COLO668 (cell line): ENCODE results near the gene TNFAIP8.
"Not testable (repeated sequence)": the region's sequence is repeated elsewhere in the genome, so short reads cannot be mapped to it uniquely, and the experiment has no call there.

Experiments used
- DNase-seq: peaks from one replicate; lab custom pipeline; 2025; ENCODE audit not compliant: unreplicated experiment; lab: John Stamatoyannopoulos, UW

TNFAIP8 gene

GRCh38 chr5:119412279-119413227 is 56.7 kb downstream of the TNFAIP8 start:
- DNase-seq = no peak

DNA sequence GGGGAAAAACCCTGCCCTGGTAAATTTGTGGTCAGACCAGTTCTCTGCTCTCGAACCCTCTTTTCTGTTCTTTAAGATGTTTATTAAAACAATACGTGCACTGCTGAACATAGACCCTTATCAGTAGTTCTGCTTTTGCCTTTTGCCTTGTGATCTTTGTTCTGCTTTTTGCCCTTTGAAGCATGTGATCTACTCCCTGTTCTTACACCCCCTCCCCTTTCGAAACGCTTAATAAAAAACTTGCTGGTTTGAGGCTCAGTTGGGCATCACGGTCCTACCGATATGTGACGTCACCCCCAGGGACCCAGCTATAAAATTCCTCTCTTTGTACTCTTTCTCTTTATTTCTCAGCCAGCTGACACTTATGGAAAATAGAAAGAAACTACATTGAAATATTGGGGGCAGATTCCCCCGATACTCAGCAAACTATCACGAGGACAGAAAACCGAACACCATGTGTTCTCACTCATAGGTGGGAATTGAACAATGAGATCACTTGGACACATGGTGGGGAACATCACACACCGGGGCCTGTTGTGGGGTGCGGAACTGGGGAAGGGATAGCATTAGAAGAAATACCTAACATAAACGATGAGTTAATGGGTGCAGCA is 58.4 kb downstream of the TNFAIP8 start:
- DNase-seq = not testable (repeated sequence)

DNA sequence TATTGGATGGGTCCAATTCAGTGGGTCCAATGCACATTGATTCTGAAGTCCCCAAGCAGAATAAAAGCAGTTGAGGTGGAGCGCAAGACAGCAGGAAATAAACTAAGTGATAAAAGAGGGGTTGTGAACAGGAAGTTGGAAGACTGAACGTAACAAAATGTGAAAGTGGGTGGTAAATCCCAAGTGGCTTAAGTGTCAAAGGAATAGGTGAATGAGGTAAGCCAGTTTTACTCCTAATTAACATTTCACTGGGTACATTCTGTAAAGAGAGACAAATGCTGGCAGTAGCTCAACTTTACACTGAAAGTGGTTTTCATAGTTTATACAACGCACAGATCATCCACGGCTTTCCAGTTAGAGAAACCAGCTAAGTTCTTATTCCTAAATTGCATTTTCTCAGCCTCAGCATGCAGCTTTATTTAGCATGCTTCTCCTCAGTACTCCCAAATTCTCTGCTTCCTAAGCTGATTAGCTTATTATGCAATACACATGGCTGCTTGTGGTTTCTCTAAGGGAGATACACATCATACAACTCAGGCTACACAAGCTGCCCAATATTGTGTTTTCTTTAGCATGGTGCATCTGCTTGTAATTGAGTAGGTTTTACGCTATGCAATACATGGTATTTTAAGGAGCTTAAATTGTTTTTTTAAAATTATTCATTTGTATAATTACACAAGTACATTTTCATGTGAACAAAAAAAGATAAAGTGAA is 62.2 kb downstream of the TNFAIP8 start:
- DNase-seq = no peak

GRCh38 chr5:119418606-119419100 is 62.8 kb downstream of the TNFAIP8 start:
- no peak for DNase-seq

DNA sequence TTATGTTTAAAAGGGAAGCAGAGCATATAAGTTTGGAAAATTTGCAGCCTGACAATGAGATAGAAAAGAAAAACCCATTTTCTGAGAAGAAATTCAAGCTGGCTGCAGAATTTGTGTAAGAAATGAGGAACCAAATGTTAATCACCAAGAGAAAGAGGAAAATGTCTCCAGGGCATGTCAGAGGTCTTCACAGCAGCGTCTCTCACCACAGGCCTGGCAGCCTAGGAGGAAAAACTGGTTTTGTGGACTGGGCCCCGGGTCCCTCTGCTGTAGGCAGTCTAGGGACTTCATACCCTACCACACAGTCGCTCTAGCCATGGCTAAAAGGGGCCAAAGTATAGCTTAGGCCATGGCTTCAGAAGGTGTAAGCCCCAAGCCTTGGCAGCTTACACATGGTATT is 64.3 kb downstream of the TNFAIP8 start:
- no peak for DNase-seq

DNA sequence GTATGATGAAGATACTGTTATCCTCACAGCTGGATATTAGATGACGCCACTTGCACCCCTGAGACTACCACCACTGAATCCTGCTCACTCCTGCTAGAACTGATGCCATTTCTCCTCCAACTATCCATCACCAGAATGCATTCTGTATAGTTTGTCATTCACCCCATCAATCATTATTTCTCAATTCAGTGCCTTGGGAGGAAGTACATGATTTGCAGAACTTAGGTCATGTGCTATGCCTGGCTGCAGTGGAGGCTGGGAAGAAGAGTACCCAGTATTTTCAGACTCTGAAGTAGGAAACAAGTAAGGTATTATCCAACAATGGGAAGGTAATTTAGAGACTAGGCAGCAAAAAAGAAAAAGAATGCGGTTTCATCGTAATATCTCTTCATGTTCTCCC is 70.2 kb downstream of the TNFAIP8 start:
- DNase-seq = no peak

GRCh38 chr5:119427060-119427459 is 71.2 kb downstream of the TNFAIP8 start:
- no peak for DNase-seq

GRCh38 chr5:119427596-119427995 is 71.8 kb downstream of the TNFAIP8 start:
- DNase-seq = not testable (repeated sequence)

DNA sequence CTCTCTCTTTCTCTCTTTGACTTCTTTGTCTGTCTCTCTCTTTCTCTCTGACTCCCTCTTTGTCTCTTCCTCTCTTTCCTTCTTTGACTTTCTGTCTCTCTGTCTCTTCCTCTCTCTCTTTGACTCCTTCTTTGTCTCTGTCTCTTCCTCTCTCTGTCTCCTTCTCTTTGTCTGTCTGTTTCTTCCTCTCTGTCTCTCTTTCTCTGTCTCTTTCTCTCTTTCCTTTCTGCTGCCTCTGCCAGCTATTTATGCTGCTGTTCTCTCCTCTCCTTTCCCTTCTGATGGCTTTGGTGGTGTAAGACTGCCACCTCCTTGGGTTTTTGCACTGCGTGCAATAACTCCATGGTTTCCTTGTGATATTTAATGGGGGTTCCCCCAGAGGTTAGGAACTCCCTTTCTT is 72.3 kb downstream of the TNFAIP8 start:
- DNase-seq = not testable (repeated sequence)

- not testable (repeated sequence) for DNase-seq
These were observed 72.8 kb downstream of the TNFAIP8 start for GRCh38 chr5:119428574-119428973.

- DNase-seq = not testable (repeated sequence)
These were observed 76.9 kb downstream of the TNFAIP8 start for GRCh38 chr5:119432674-119433237.

DNA sequence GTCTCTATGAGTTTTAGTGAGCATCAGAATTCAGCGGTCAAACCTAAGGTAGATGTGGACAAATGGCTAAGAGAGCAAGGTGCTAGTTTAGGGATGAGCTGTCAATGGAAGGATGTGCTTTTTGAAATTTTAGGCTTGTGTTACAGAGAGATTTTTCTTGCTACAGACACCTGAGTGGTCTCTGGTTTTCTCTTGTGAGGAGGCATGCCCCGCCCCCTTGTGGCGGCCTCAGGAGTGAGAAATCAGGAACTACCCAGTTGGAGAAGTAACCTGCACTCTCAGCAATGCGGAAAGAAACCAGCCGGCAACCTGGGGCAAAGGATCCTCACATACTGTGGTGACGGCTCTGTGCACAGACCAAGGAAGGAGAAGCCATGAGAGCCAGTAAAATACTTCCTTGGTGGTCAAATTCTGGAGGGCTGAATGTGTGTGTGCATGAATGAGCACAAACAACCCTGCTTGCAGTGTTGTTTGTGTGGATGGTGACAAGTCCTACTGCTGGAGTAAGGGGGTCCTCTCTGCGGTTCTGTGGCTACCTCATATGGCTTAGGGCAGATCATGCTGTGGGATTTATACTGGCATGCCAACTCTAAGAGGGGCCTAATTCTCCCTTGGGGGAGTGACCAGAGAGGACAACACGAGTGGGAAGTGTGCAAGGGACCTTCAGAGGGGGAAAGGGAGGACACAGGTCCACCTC is 79.8 kb downstream of the TNFAIP8 start:
- DNase-seq = peak; percentile 13

GRCh38 chr5:119437785-119438586 is 82.2 kb downstream of the TNFAIP8 start:
- not testable (repeated sequence) for DNase-seq

GRCh38 chr5:119438587-119438917 is 82.7 kb downstream of the TNFAIP8 start:
- not testable (repeated sequence) for DNase-seq

DNA sequence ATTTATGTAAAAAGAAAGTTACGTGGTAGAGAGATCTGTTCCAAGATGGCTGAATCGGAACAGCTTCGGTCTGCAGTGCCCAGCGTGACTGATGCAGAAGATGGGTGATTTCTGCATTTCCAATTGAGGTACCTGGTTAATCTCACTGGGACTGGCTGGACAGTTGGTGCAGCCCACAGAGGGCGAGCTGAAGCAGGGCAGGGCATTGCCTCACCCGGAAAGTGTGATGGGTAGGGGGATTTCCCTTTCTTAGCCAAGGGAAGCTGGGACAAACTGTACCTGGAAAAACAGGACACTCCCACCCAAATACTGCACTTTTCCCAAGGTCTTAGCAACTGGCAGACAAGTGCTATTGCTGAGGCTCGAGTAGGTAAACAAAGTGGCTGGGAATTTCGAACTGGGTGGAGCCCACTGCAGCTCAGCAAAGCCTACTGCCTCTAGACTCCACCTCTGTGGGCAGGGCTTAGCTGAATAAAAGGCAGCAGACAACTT is 83.4 kb downstream of the TNFAIP8 start:
- DNase-seq = no peak

GRCh38 chr5:119439632-119440031 is 83.8 kb downstream of the TNFAIP8 start:
- DNase-seq = not testable (repeated sequence)

DNA sequence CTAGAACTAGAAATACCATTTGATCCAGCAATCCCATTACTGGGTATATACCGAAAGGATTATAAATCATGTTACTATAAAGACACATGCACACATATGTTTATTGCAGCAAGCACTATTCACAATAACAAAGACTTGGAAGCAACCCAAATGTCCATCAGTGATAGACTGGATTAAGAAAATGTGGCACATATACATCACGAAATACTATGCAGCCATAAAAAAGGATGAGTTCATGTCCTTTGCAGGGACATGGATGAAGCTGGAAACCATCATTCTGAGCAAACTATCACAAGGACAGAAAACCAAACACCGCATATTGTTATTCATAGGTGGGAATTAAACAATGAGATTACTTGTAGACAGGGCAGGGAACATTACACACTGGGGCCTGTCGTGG is 88.8 kb downstream of the TNFAIP8 start:
- DNase-seq = not testable (repeated sequence)

DNA sequence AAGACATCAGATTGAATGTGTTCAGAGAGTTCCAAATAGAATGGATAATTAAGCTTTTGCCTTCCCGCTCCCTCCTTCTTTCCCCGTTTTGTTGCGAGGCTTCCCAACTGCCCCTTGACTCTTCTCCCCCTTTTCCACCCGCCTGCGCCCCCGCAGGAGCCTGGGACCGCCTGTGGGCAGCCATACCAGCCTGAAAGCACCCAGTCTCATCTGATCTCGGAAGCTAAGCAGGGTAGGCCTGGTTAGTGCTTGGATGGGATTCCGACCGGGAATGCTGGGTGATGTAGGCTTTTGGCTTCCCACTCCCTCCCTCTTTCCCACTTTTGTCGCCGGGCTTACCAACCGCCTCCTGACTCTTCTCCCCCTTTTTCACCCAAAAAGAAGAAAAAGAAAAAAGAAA is 89.7 kb downstream of the TNFAIP8 start:
- DNase-seq = no peak
